GM21723 (cell line): Measurements from ENCODE around the gene MICAL1.

Source experiments
- ATAC-seq: cut with Tn5 transposase; IDR thresholded peaks from one replicate; pipeline ENCODE4 v1.9.1; 2021; ENCODE audit warnings: mild to moderate bottlenecking, moderate library complexity; ENCODE audit not compliant: unreplicated experiment

Gene MICAL1

DNA sequence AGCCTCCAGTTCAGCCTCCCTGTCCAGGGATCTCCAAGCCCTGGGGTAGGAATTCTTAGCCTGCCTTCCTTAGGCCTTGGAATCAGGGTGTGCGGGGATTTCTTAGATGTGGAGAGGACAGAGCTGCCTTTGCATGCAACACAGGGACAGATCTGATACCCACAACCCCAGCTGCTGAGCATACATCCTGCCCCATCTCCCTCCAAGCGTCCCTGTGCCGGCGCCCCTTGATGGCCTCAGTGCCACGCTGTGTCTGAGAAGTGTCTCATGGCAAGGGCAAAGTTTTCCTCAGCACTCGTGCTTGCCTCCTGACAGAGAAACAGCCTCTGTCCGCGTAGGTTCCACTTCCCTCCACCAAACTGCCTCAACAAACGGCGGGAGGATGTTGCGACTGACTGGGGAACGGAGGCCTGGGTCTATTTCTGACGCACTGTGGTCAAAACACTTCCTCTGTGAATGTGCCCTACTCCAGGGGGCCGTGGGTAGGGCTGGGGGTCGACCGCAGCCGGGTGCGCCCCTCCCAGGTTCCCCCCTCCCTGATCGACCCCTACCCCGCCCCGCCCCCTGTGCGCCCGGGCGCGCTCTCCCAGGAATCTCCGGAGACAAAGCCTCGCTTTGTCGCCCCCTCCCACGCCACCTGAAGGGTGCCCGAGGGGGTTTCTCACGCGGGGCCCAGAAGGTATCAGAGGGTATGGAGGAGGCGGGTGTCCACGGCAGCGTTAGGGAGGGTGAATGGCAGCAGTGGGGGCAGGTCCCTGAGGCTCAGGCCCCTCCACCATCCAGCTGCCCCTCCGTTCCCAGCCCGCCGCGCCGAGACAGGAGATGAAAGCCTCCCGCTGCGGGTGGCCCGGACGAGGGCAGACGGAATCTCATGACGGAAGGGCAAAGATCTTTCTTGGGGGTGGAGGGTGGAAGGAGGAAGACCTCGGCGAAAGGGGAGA lies 806 bp downstream of the MICAL1 start:
- ATAC-seq = peak; percentile 48

DNA sequence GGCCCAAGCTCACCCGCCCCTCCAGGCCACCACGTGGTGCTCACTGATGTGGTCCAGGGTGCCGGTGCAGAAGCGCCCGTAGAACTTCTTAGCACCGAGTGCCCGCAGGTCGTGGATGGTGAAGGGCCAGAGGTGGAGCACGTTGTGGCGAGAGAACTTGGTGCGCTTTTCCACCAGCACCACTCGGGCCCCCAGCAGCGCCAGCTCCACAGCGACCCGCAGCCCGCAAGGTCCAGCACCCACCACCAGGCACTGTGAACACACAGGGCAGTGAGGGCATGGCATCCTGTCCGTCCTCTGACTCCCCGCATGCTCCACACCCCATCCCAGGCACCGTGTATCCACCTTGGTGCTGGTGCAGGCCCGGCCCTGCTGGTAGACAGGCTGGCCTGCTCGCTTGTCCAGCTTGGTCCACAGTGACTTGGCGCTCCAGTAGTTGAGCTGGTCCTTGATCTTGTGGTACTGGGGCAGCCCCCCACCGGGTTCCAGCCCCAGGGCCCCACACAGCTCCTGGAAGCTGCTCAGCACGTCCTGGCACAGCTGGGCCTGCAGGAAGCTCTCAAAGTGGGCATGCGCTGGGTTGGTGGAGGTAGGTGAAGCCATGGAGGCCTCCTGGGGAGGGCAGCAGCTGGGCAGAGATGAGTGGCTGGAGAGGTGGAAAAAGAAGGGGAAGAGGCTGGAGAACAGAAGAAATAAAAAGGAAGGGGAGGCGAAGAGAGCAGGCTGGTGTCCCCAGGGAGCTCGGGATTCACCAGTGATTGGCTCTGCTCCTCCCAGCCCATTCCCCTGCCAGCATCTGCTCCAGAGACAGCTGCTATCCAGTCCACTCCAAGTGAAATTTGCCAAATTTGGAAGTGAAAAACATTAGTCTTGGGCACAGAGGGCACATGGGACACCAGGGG lies 1.7 kb downstream of the MICAL1 start:
- no peak for ATAC-seq

DNA sequence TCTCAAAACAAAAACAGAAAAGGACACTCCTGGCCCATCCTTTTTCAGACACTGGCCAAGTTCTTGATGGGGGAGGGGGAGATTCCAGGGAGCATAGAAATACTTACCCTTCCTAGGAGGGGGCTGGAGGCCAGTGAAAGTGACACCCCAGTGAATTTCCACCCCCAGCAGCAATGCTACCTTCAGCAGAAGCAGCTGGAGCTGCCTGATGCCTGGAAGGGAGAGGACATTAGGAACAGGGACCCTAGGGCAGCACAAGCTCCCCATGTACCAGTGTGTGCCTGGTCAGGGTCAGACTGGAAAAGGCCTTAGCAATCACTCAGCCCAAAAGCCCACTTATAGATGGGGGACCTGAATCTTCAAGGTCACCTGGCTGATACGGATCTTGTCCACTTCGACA lies 2.4 kb downstream of the MICAL1 start:
- no peak for ATAC-seq

DNA sequence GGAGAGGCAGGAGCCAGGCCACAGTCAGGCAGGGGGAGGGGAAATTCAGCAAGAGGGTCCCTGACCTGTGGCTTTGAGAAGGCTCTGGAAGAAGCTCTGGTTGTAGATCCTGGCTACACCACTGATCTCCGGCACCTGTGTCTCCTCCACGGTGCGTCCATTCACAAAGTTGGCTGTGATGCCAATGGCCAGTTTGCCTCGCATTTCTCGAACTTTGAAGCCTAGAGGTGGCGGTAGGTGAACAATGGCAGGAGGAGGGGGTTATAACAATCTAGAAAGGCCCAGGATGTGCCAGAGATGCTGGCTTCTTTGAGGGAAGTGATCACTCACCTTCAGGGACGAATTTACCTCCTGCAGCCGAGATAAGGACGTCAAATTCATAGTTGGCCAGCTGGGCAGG lies 3.4 kb downstream of the MICAL1 start:
- no peak for ATAC-seq

DNA sequence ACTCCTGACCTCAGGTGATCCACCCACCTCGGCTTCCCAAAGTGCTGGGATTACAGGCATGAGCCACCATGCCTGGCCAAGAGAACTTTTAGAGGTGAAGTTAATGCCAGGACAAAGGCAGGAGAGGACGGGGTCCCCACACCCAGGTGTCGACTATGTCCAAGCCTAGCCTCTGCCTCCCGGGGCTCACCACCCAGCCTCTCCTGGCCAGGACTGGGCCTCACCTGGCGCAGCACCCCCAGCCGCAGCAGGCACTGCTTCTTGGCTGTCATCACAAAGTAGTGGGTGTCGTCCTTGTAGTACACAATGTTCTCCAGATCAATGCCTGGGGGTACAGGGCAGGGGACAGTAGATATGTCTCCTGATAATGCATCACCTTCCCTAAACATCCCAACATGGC lies 4.2 kb downstream of the MICAL1 start:
- no peak for ATAC-seq

DNA sequence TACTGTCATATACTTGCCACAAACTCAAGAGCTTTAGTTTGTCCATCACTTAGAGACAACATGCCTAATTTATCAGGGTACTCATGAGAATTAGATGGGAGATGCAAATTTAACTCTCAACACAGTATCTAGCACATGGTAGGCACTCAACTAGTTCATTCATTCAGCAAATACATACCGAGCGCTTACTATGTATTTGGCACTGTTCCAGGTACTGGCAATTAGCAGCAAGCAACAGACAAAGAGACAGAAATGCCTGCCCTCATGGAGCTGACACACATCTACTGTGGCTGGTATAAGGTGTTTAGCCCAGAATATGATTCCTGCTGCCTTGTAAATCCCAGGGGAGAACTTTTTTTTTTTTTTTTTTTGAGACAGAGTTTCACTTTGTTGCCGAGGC lies 4.8 kb downstream of the MICAL1 start:
- ATAC-seq = no peak

DNA sequence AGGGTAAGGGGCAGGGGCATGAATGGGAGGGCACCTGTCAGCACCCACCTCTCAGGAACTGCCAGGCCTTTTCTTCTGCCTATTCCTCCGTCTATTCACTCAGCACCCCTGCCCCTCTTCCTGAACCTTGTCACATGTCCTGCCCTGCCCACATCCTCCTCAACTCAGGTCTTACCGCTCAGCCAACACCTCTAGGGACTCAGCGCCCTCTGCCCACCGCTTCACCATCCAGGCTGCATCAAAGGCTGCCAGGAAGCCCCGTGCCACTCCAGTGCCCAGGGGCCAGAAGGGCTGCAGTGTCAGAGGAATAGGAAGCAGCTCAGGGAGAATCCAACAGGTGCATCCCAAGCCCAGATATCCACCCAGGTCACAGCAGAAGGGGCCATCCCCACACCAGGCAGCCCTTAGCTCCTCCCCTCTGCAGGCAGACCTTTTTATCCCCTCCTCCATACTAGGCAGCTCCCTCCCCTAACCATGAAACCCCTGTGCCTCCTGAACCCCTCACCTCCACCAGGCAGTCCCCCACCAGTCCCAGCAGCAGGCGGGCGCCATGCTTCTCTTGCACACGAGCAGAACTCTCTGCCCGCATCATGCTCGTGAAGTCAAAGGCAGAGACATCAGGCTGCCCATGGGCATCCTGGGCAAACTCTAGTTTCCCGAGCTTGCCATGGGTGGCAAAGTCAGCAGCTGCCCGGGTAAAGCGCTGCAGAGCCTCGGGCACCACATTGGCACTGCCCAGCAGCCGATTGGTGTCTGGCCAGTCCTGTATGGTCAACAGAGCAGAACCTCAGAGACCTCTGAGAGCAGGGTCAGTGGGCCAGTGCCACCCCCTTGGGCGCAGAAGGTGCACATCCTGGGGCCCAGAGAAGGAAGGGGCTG lies 5.5 kb downstream of the MICAL1 start:
- no peak for ATAC-seq

DNA sequence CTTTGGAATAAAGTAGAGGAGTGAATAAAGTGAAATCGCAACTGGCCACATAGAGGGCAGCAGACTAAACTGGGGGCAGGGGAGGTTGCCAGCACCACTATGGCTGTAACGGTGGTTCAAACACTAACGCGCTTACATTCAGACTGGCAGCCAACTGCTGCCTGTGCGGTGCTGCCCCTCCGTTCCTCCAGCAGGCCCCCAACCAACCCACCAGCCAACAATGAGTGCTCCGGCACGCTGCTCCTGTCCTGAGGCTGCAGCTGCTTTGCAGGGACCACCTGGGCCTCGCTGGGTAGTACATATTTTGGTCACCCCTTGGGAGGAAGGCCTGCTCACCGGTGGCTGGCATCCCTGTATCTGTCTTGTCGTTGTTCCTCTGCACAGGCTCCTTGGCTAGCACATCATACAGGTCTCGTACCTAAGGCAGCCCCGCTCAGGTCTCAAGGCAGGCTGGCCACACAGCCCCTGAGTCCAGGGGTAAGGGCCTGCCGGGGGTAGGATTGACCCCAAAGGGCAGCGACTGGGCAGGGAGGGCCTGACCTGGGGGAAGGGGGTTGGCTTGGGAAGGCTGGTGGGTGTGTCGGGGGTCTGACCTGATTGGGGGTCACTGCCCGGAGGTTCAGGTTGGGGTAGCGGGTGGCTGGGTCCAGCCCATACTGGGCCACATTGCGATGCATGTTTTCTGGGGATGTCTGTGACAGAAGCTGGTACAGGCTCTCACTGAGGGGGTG lies 6.3 kb downstream of the MICAL1 start:
- no peak for ATAC-seq

DNA sequence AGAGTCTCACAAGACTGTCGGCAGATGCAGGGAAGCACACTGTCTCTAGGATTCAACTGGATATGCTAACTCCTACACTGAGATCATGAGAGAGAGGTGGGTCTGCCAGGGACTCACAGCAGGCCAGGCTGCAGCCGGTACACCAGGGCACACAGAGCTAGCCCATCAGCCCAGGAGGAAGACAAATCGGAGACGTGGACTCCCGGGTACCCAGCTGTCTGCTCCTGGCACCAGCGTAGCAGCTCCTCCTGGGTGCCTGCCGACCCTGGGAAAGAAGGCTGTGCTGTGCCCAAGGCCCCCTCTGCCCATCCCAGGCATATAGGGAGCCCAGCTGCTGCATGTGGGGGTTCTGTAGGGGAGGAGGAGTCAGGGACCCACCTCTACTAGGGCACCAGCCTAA lies 7.0 kb downstream of the MICAL1 start:
- no peak for ATAC-seq

DNA sequence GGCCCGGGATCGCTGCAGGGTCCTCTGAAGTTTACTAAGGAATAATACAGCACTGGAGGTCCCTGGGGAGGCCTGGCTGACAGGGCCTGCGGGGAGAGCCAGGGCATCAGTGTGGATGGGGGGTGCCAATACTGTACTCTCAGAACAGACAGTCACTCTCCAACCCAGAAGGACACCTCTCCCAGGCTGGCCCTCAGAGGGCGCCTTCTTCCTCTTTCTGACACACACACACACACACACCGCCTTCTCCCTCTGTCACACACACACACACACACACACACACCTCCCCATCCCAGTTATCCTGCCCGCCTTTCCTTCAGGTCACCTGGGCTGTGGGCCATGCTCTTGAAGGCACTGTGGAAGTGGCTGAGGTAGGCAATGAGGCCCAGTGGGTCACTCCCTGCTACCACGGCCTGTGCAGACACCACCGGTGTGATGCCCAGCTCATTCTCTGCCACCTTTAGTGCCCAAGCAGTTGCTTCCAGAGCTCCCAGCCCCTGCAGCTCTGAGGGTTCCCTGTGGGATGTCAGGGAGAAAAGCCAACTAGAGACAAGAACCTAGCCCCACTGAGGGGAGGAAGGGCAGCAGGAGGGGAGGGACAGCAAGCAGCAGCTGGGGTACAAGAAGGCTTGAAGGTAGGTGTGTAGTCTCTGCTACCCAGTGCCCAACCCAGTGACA lies 7.6 kb downstream of the MICAL1 start:
- ATAC-seq = no peak

DNA sequence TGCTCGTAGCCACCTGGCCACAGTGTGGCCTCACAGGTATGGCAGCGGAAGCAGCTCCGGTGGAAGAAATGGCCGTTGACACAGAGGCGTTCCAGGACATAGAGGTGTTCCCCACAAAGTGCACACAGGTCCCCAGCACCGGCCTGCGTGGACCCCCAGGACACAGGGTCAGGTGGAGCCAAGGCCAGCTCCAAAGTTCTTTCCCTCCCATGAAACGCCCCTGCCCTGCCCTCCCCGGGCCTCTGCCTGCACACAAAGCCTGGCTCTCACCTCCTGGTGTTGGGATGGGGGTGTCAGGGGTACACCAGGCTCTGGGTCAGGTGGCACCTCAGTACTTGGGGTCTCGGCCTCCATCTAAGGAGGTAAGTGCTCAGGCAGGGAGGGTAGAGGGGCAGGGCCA lies 8.5 kb downstream of the MICAL1 start:
- ATAC-seq = no peak

DNA sequence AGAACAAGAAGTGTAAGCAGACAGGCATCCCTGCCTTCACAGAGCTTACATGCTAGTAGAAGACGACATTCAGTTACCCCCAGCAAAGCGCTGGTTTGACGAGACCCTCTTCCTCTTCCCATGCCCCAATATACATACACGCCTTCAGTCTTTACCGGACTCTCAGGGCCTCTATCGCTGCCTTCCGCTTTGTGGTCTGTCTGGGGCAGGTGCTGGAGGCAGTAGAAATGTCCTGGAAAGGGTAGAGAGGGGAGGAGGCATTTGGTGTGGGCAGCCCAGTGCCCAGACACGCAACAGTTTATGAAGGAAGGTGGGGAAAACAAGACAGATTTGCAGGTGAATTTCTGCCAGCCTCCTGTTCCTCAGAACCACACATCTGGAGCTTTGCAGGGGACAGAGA lies 9.0 kb downstream of the MICAL1 start:
- ATAC-seq = no peak

DNA sequence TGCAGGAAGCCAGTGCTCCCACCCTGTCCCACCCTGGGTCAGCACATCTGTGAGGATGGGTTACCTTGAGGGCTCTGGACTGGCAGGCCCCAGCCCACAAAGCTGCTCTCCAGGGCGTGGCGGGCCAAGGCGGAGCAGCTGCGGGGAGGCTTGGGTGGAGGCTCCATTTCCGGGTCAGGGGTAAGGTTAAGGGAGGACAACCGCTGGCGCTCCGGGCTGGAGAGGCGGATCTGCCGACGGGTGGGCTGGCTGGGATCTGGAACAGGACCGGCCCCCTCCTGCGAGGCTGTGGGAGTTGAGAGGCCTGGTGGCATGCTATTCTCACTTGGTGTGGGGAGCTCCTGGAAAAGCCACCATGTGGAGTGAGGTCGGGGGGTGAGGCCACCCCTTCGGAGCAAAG lies 9.5 kb downstream of the MICAL1 start:
- ATAC-seq = no peak

DNA sequence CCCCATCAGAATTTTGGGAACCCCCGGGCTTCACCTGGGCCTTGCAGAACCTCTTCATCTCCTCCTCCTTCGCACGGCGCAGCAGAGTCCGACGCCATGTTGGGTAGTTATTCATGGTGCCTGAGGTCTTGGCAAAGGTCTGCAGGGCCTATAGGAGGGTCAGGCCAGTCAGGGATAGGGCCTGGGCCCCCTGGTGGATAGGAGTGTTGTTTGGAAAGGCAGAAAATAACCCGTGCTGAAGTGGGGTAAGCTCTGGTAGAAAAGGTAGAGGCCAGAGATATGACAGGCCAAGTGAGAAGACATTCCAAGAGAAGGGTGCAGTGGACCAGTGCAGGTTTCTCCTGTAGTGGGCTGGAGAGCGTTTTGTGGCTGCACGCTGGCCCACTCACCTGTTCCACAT lies 10.2 kb downstream of the MICAL1 start:
- no peak for ATAC-seq

DNA sequence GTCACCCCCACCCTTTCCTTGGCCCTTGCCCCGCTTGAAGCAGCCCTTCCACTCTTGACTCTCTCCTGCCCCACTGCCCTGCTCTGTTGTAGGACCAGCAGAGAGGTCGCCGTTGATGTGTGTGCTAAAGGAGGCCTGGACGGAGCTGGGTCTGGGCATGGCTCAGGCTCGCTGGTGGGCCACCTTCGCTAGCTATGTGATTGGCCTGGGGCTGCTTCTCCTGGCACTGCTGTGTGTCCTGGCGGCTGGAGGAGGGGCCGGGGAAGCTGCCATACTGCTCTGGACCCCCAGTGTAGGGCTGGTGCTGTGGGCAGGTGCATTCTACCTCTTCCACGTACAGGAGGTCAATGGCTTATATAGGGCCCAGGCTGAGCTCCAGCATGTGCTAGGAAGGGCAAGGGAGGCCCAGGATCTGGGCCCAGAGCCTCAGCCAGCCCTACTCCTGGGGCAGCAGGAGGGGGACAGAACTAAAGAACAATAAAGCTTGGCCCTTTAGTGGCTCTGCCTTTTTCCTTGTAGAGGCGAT lies 12.1 kb downstream of the MICAL1 start:
- ATAC-seq = no peak

DNA sequence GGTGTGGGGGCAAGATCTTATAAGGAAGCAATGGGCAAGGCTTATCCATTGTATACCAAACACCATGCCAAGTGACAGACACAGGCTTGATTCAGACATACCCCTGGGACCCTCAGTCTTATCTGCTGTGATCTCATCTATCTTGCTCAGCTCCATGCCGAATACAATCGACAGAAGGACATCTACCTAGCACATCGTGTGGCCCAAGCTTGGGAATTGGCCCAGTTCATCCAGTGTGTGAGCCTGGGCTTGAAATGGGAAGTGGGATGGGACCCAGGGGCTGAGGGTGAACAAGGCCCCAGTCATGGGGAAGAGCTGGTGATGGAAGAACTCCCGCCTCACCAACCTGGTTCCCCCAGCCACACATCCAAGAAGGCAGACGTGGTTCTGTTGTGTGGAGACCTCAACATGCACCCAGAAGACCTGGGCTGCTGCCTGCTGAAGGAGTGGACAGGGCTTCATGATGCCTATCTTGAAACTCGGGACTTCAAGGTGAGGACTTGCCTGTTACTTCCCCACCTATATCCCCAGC lies 13.1 kb downstream of the MICAL1 start:
- ATAC-seq = no peak

DNA sequence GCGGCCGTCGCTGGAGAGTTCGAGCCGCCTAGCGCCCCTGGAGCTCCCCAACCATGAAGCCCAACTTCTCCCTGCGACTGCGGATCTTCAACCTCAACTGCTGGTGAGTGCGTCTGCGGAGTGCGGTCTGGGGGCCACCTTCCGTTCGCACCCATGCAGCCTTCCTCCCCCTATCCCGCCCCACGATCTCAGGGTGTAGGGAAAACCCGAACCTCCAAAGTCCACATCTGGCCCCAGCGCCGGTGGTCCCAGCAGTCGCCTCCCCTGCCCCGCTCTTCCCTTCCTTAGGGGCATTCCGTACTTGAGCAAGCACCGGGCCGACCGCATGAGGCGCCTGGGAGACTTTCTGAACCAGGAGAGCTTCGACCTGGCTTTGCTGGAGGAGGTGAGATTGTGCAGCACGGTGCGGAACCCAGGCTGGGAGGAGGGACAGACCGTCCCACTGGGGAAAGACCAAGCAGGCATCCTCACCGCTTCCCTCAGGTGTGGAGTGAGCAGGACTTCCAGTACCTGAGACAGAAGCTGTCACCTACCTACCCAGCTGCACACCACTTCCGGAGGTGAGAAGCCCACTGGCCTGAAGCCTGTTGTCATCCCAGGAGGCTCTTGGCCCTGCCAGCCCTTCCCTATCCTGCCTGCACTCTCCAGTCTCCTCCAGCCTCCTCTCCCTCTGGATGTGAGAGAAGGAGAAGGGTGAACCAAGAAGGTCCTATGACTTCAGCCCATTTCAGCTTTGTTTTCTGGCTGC lies 14.3 kb downstream of the MICAL1 start:
- ATAC-seq = peak; percentile 11

DNA sequence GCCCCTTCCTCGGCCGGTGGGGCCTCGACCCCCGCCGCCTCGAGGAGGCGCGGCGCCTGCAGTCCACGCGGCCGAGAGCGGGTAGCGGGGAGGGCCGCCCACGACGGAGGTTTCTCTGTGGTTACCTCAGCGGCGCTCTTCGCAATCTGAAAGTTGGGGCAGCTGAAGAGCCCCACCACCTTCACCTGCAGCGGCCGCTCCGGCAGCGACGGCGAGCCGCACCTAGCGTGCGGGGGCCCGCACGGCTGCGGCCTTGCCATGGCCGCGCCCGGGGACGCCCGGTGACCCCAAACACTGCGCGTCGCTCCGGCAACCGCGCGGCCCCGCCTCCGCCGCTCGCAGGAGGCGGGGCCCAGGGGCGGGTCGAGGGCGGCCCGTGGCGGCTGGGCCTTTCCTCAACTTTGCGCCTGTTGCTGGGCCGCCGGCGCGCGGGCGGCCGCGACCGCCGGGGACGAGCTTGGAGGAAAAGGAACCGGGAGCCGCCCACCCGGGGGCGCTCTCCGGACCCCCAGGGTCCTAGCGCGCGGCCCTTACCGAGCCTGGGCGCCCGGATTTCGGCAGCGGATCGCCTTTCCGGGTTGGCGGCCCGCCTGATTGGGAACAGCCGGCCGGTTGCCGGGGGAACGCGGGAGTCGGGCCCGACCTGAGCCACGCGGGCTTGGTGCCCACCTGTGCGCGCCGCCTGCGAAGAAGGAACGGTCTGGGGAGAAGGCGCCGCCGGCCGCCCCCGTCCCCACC lies 15.1 kb downstream of the MICAL1 start, which contains the start of the genes PPIL6 and SMPD2:
Gene PPIL6 (minus strand): TSS at position 298 of the 738 bp plus-strand sequence. CDS start 38 bp downstream, at position 260.
Gene SMPD2 (plus strand): TSS at position 394 of the 738 bp plus-strand sequence. CDS start 398 bp downstream, outside the sequence.
- peak; percentile 93 for ATAC-seq
